GM19395 (cell line): ENCODE results near the gene PRAMEF1.
"Not testable (repeated sequence)": the region's sequence is repeated elsewhere in the genome, so short reads cannot be mapped to it uniquely, and the experiment has no call there.

Experiments
- ATAC-seq: cut with Tn5 transposase; IDR thresholded peaks from one replicate; pipeline ENCODE4 v1.9.1; 2021; ENCODE audit warnings: mild to moderate bottlenecking, moderate library complexity; ENCODE audit not compliant: unreplicated experiment

Gene PRAMEF1

GRCh38 chr1:12791097-12791496, at the start of gene PRAMEF1:
Gene PRAMEF1, plus strand, starts transcription at chr1:12791397. Its CDS starts 1,831 bp downstream, at chr1:12793228.
- not testable (repeated sequence) for ATAC-seq

- ATAC-seq, result no peak
These were observed 49.3 kb upstream of the PRAMEF1 start for GRCh38 chr1:12741946-12742345.

GRCh38 chr1:12745126-12745991, 45.8 kb upstream of the PRAMEF1 start:
- ATAC-seq, result no peak

- ATAC-seq, result no peak
These were observed 45.2 kb upstream of the PRAMEF1 start, which contains the start of gene CFAP107 for GRCh38 chr1:12745992-12746323. Gene CFAP107, plus strand, starts transcription at chr1:12746200. Its CDS starts 231 bp downstream, at chr1:12746431.

- no peak for ATAC-seq
These were observed 42.3 kb upstream of the PRAMEF1 start for GRCh38 chr1:12748778-12749355.

- no peak for ATAC-seq
These were observed 36.5 kb upstream of the PRAMEF1 start for GRCh38 chr1:12754738-12755137.

- ATAC-seq, result no peak
These were observed 34.9 kb upstream of the PRAMEF1 start for GRCh38 chr1:12756273-12756672.

GRCh38 chr1:12756768-12757413, 34.3 kb upstream of the PRAMEF1 start:
- ATAC-seq, result no peak

GRCh38 chr1:12757836-12758235, 33.4 kb upstream of the PRAMEF1 start:
- ATAC-seq, result no peak

GRCh38 chr1:12760256-12760795, 30.9 kb upstream of the PRAMEF1 start:
- ATAC-seq, result no peak

GRCh38 chr1:12761781-12762180, 29.4 kb upstream of the PRAMEF1 start:
- ATAC-seq, result no peak

- ATAC-seq, result no peak
These were observed 28.4 kb upstream of the PRAMEF1 start for GRCh38 chr1:12762766-12763165.

GRCh38 chr1:12763479-12763878, 27.7 kb upstream of the PRAMEF1 start:
- no peak for ATAC-seq

GRCh38 chr1:12764016-12764415, 27.2 kb upstream of the PRAMEF1 start:
- no peak for ATAC-seq

- ATAC-seq, result no peak
These were observed 22.2 kb upstream of the PRAMEF1 start for GRCh38 chr1:12769031-12769430.

- ATAC-seq, result no peak
These were observed 21.2 kb upstream of the PRAMEF1 start for GRCh38 chr1:12769976-12770505.

GRCh38 chr1:12770620-12771019, 20.6 kb upstream of the PRAMEF1 start:
- no peak for ATAC-seq

GRCh38 chr1:12771186-12771585, 20.0 kb upstream of the PRAMEF1 start:
- no peak for ATAC-seq

GRCh38 chr1:12772520-12772919, 18.7 kb upstream of the PRAMEF1 start:
- ATAC-seq, result no peak

- no peak for ATAC-seq
These were observed 17.8 kb upstream of the PRAMEF1 start, which contains the start of gene PRAMEF12 for GRCh38 chr1:12773438-12773837. Gene PRAMEF12, plus strand, starts transcription at chr1:12773738. Its CDS starts 1,130 bp downstream, at chr1:12774868.

GRCh38 chr1:12774801-12775345, 16.3 kb upstream of the PRAMEF1 start:
- no peak for ATAC-seq
